H9 (cell line): ENCODE data around the gene PARP3. TPM values are rescaled to one million over a fixed set of nuclear protein-coding genes. Genes with fewer than 3 reads are reported as not detected.

Experiments
- DNase-seq: peaks from one replicate; pipeline ENCODE4 v3.0.0-alpha.2; 2017
- H2AFZ ChIP-seq: one replicate; pipeline ENCODE4 v1.6.1; 2013; ENCODE audit warnings: mild to moderate bottlenecking, low read length, control low read depth, moderate library complexity
- H2AK5ac ChIP-seq: 2 replicates; pipeline ENCODE4 v1.6.1; 2013; ENCODE audit warnings: low read length, control low read depth, mixed read lengths; ENCODE audit not compliant: insufficient read length
- H2BK120ac ChIP-seq: one replicate; pipeline ENCODE4 v1.6.1; 2013; ENCODE audit warnings: low read depth, mild to moderate bottlenecking, low read length, control low read depth, inconsistent platforms; ENCODE audit not compliant: poor library complexity, severe bottlenecking
- H2BK12ac ChIP-seq: 2 replicates; pipeline ENCODE4 v1.6.1; 2013; ENCODE audit warnings: low read length, control low read depth, mixed read lengths, low read depth; ENCODE audit not compliant: insufficient read length
- H2BK15ac ChIP-seq: 2 replicates; pipeline ENCODE4 v1.6.1; 2013; ENCODE audit warnings: low read depth, low read length, control low read depth
- H2BK20ac ChIP-seq: one replicate; pipeline ENCODE4 v1.6.1; 2013; ENCODE audit warnings: low read depth, mild to moderate bottlenecking, low read length, control low read depth, inconsistent platforms; ENCODE audit not compliant: poor library complexity, severe bottlenecking
- H2BK5ac ChIP-seq: 2 replicates; pipeline ENCODE4 v1.6.1; 2013; ENCODE audit warnings: low read length, control low read depth, mixed read lengths; ENCODE audit not compliant: insufficient read length
- H3K14ac ChIP-seq: 2 replicates; pipeline ENCODE4 v1.6.1; 2013; ENCODE audit warnings: low read length, control low read depth; ENCODE audit not compliant: insufficient read depth
- H3K18ac ChIP-seq: 2 replicates; pipeline ENCODE4 v1.6.1; 2013; ENCODE audit warnings: low read depth, mild to moderate bottlenecking, mixed read lengths, low read length, control low read depth; ENCODE audit not compliant: insufficient read length
- H3K23ac ChIP-seq: 2 replicates; pipeline ENCODE4 v1.6.1; 2013; ENCODE audit warnings: low read length, control low read depth, mixed read lengths, low read depth; ENCODE audit not compliant: insufficient read length
- H3K23me2 ChIP-seq: 2 replicates; pipeline ENCODE4 v1.6.1; 2013; ENCODE audit warnings: low read depth, mild to moderate bottlenecking, mixed read lengths, low read length, control low read depth; ENCODE audit not compliant: insufficient read length, poor library complexity, severe bottlenecking
- H3K27ac ChIP-seq: 2 replicates; pipeline ENCODE4 v1.5.1; 2013; ENCODE audit warnings: low read length, control low read depth, mixed read lengths, low read depth; ENCODE audit not compliant: insufficient read length
- H3K27me3 ChIP-seq: 2 replicates; pipeline ENCODE4 v1.6.1; 2013; ENCODE audit warnings: low read length, control low read depth, inconsistent platforms; ENCODE audit not compliant: insufficient read depth
- H3K4ac ChIP-seq: 2 replicates; pipeline ENCODE4 v1.6.1; 2013; ENCODE audit warnings: low read depth, mild to moderate bottlenecking, control low read depth, inconsistent platforms, low read length, moderate library complexity
- H3K4me1 ChIP-seq: 2 replicates; pipeline ENCODE4 v1.6.1; 2013; ENCODE audit warnings: low read length, control low read depth, inconsistent platforms; ENCODE audit not compliant: insufficient read depth
- H3K4me2 ChIP-seq: 2 replicates; pipeline ENCODE4 v1.6.1; 2013; ENCODE audit warnings: low read length, control low read depth, mixed read lengths; ENCODE audit not compliant: insufficient read length, insufficient read depth
- H3K56ac ChIP-seq: 2 replicates; pipeline ENCODE4 v1.6.1; 2013; ENCODE audit warnings: low read depth, mild to moderate bottlenecking, mixed read lengths, low read length, control low read depth; ENCODE audit not compliant: insufficient read length
- H3K79me1 ChIP-seq: 2 replicates; pipeline ENCODE4 v1.6.1; 2013; ENCODE audit warnings: low read depth, mild to moderate bottlenecking, moderate library complexity, low read length, control low read depth, inconsistent platforms; ENCODE audit not compliant: insufficient read depth, poor library complexity, severe bottlenecking
- H3K79me2 ChIP-seq: 2 replicates; pipeline ENCODE4 v1.6.1; 2013; ENCODE audit warnings: low read length, control low read depth, inconsistent platforms; ENCODE audit not compliant: insufficient read depth
- H3K9ac ChIP-seq: 2 replicates; pipeline ENCODE4 v1.6.1; 2013; ENCODE audit warnings: low read length, control low read depth, mixed read lengths; ENCODE audit not compliant: insufficient read length; ENCODE audit errors: extremely low read depth
- H3K9me3 ChIP-seq: one replicate; pipeline ENCODE4 v1.6.1; 2013; ENCODE audit warnings: low read depth, low read length, inconsistent platforms; ENCODE audit not compliant: control insufficient read depth
- H3T11ph ChIP-seq: one replicate; pipeline ENCODE4 v1.6.1; 2013; ENCODE audit warnings: mild to moderate bottlenecking, low read length, control low read depth, inconsistent platforms
- H4K20me1 ChIP-seq: one replicate; pipeline ENCODE4 v1.6.1; 2013; ENCODE audit not compliant: control insufficient read depth, insufficient read length, insufficient read depth
- H4K5ac ChIP-seq: 2 replicates; pipeline ENCODE4 v1.6.1; 2013; ENCODE audit warnings: low read depth, mild to moderate bottlenecking, mixed read lengths, low read length, control low read depth; ENCODE audit not compliant: insufficient read length
- H4K8ac ChIP-seq: replicated peaks from 2 replicates; pipeline ENCODE4 v1.6.1; 2013; ENCODE audit warnings: low read length, control low read depth, mixed read lengths, low read depth; ENCODE audit not compliant: insufficient read length
- H4K91ac ChIP-seq: 2 replicates; pipeline ENCODE4 v1.6.1; 2013; ENCODE audit warnings: low read depth, mild to moderate bottlenecking, moderate library complexity, mixed read lengths, low read length, control low read depth; ENCODE audit not compliant: insufficient read length
- H3K27ac Mint-ChIP-seq, 3 experiments: 2 replicates in 2 of 3; 3 replicates in 1 of 3; pipeline ENCODE4 v1.8.0; 2020 to 2021; ENCODE audit warnings: mixed read lengths in 3 of 3, mild to moderate bottlenecking in 1 of 3, moderate library complexity in 1 of 3
- H3K27me3 Mint-ChIP-seq: 2 replicates; pipeline ENCODE4 v1.8.0; 2021; ENCODE audit warnings: low read depth, mild to moderate bottlenecking, moderate library complexity, mixed read lengths
- H3K36me3 Mint-ChIP-seq, 3 experiments: 2 replicates in 2 of 3; 3 replicates in 1 of 3; pipeline ENCODE4 v1.8.0; 2020 to 2021; ENCODE audit warnings: low read depth in 3 of 3, mixed read lengths in 3 of 3; ENCODE audit not compliant: insufficient read depth in 1 of 3
- H3K4me1 Mint-ChIP-seq, 2 experiments: 2 replicates each; pipeline ENCODE4 v1.8.0; 2020; ENCODE audit warnings: mixed read lengths in 2 of 2
- H3K4me3 Mint-ChIP-seq, 2 experiments: 2 replicates in 1 of 2; 3 replicates in 1 of 2; pipeline ENCODE4 v1.8.0; 2020 to 2021; ENCODE audit warnings: mild to moderate bottlenecking in 2 of 2, mixed read lengths in 2 of 2, moderate library complexity in 1 of 2
- H3K9me3 Mint-ChIP-seq, 2 experiments: 2 replicates in 1 of 2; 3 replicates in 1 of 2; pipeline ENCODE4 v1.8.0; 2020; ENCODE audit warnings: mild to moderate bottlenecking in 2 of 2, mixed read lengths in 2 of 2, moderate library complexity in 1 of 2
- WGBS: extraction: QIAGEN DNeasy Blood & Tissue Kit; methylation state at CpG from one replicate; pipeline ENCODE4 v1.1.7; 2013; ENCODE audit warnings: missing lambda C conversion rate, low lambda C conversion rate, mixed read lengths; ENCODE audit not compliant: insufficient read length; ENCODE audit errors: extremely low coverage; 5-methylcytosine and 5-hydroxymethylcytosine counted together
- total RNA-seq: library from RNA; stranded (reverse); gene quantifications from 2 replicates; pipeline ENCODE4 v1.2.1, GENCODE V29; 2021
- TF ChIP-seq, protein P1 (sequence below): fragments of 200-600 bp; sonication (generic); conservative IDR thresholded peaks from 3 replicates; pipeline ENCODE4 v1.8.0; 2021; ENCODE audit warnings: antibody characterized with exemption, mild to moderate bottlenecking

Gene PARP3
- total RNA-seq, 1 experiment from 2014 or later, result 1.3 TPM

DNA sequence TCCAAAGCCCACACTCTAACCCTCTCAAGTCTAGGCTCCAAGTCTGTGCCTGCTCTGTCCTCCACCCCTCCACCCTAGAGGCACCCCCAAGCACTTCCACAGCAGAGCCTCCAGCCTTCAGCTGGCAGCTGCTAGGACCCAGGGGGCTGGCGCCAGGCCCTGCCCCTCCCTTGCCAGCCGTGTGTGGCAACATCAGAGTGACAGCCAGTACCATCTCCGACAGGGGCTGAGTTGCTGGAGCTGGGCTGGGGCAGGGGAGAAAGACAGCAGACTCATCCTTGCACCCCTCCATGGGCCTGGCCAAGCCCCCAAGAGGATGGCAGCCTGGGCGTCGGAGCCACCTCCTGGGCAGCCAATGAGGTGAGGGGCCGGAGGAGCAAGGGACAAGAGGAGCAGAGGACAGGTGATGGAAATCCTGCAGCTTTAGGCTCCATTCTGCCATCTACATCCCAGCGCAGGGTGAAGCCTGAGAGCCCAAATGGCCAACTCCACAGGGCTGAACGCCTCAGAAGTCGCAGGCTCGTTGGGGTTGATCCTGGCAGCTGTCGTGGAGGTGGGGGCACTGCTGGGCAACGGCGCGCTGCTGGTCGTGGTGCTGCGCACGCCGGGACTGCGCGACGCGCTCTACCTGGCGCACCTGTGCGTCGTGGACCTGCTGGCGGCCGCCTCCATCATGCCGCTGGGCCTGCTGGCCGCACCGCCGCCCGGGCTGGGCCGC, 13.2 kb downstream of the PARP3 start, which contains the start of gene GPR62:
Gene GPR62 (plus strand): TSS at position 207 of the 718 bp plus-strand sequence. CDS start 272 bp downstream, at position 479.
- no peak within 1 kb of the TSS for H4K8ac ChIP-seq
- no peaks in the 10 kb centered on the region for H3K9me3 ChIP-seq
- no peak within 1 kb of the TSS for H3T11ph ChIP-seq
- Mint-ChIP-seq H3K4me3 (peak within 1 kb of the TSS; percentile 43 to 68; a peak in 4 of 5 replicates), H3K9me3 (no peaks in the 10 kb centered on the region), H3K27me3 (peaks cover 75% of the 10 kb centered on the region), H3K27ac (no peak within 1 kb of the TSS), H3K4me1 (peaks cover 0 to 5% of the 10 kb centered on the region in 2 experiments; a peak in 3 of 4 replicates), H3K36me3 (no peaks in the 10 kb centered on the region)
- H2BK12ac ChIP-seq, result no peak within 1 kb of the TSS
- no peak within 1 kb of the TSS for H3K56ac ChIP-seq
- H3K4me1 ChIP-seq, result no peaks in the 10 kb centered on the region
- H3K79me1 ChIP-seq, result no peaks in the 10 kb centered on the region
- H3K4me2 ChIP-seq, result peak within 1 kb of the TSS; percentile 15
- no peak within 1 kb of the TSS for H3K9ac ChIP-seq
- H2BK5ac ChIP-seq, result no peak within 1 kb of the TSS
- H3K4ac ChIP-seq, result no peak within 1 kb of the TSS
- no peaks in the 10 kb centered on the region for H3K79me2 ChIP-seq
- H2AFZ ChIP-seq, result no peak within 1 kb of the TSS
- no peak within 1 kb of the TSS for H4K91ac ChIP-seq
- no CpG with 5 or more reads among the region's 33 CpGs for WGBS
- H4K5ac ChIP-seq, result no peak within 1 kb of the TSS
- TF ChIP-seq, protein P1, sequence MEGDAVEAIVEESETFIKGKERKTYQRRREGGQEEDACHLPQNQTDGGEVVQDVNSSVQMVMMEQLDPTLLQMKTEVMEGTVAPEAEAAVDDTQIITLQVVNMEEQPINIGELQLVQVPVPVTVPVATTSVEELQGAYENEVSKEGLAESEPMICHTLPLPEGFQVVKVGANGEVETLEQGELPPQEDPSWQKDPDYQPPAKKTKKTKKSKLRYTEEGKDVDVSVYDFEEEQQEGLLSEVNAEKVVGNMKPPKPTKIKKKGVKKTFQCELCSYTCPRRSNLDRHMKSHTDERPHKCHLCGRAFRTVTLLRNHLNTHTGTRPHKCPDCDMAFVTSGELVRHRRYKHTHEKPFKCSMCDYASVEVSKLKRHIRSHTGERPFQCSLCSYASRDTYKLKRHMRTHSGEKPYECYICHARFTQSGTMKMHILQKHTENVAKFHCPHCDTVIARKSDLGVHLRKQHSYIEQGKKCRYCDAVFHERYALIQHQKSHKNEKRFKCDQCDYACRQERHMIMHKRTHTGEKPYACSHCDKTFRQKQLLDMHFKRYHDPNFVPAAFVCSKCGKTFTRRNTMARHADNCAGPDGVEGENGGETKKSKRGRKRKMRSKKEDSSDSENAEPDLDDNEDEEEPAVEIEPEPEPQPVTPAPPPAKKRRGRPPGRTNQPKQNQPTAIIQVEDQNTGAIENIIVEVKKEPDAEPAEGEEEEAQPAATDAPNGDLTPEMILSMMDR, result no peak
- H2AK5ac ChIP-seq, result no peak within 1 kb of the TSS
- no peak within 1 kb of the TSS for H2BK20ac ChIP-seq
- H4K20me1 ChIP-seq, result no peaks in the 10 kb centered on the region
- no peak within 1 kb of the TSS for H3K18ac ChIP-seq
- H3K27me3 ChIP-seq, result peaks cover 21% of the 10 kb centered on the region
- no peak within 1 kb of the TSS for H2BK15ac ChIP-seq
- no peaks in the 10 kb centered on the region for H3K23me2 ChIP-seq
- DNase-seq, result no peak
- H3K23ac ChIP-seq, result no peak within 1 kb of the TSS
- H3K14ac ChIP-seq, result no peak within 1 kb of the TSS
- H2BK120ac ChIP-seq, result no peak within 1 kb of the TSS
- no peak within 1 kb of the TSS for H3K27ac ChIP-seq
